Smooth muscle cell (in vitro differentiated cells): ENCODE measurements around the gene TIAM1. TPM values are rescaled to one million over a fixed set of nuclear protein-coding genes. Genes with fewer than 3 reads are reported as not detected.

Experiments used
- DNase-seq: peaks from one replicate; lab custom pipeline; 2025; ENCODE audit not compliant: unreplicated experiment; lab: John Stamatoyannopoulos, UW
- H2AFZ ChIP-seq: fragments of 200-600 bp; sonication (generic); 2 replicates; pipeline ENCODE4 v1.6.0; 2016; ENCODE audit warnings: antibody characterized with exemption, low read depth, mild to moderate bottlenecking
- H3F3A ChIP-seq: fragments of 200-600 bp; sonication (generic); 2 replicates; pipeline ENCODE4 v1.6.0; 2017; ENCODE audit warnings: antibody characterized with exemption, low read depth
- H3K27ac ChIP-seq: fragments of 200-600 bp; sonication (generic); 2 replicates; pipeline ENCODE4 v1.5.1; 2016; ENCODE audit warnings: low read depth, mild to moderate bottlenecking
- H3K27me3 ChIP-seq: fragments of 200-600 bp; sonication (generic); 2 replicates; pipeline ENCODE4 v1.6.1; 2016; ENCODE audit warnings: low read depth, mild to moderate bottlenecking
- H3K36me3 ChIP-seq: fragments of 200-600 bp; sonication (generic); 2 replicates; pipeline ENCODE4 v1.5.1; 2016; ENCODE audit warnings: low read depth
- H3K4me1 ChIP-seq: fragments of 200-600 bp; sonication (generic); 2 replicates; pipeline ENCODE4 v1.5.1; 2016; ENCODE audit warnings: low read depth
- H3K4me2 ChIP-seq: fragments of 200-600 bp; sonication (generic); 2 replicates; pipeline ENCODE4 v1.6.0; 2016; ENCODE audit warnings: mild to moderate bottlenecking
- H3K4me3 ChIP-seq: fragments of 200-600 bp; sonication (generic); 2 replicates; pipeline ENCODE4 v1.5.1; 2016; ENCODE audit warnings: mild to moderate bottlenecking
- H3K79me2 ChIP-seq: fragments of 200-600 bp; sonication (generic); 2 replicates; pipeline ENCODE4 v1.6.0; 2016; ENCODE audit warnings: low read depth, mild to moderate bottlenecking
- H3K9ac ChIP-seq: fragments of 200-600 bp; sonication (generic); 2 replicates; pipeline ENCODE4 v1.6.0; 2016; ENCODE audit warnings: low read depth
- H3K9me3 ChIP-seq: fragments of 200-600 bp; sonication (generic); replicated peaks from 2 replicates; pipeline ENCODE4 v1.5.1; 2016; ENCODE audit warnings: low read depth
- H4K20me1 ChIP-seq: fragments of 200-600 bp; sonication (generic); 2 replicates; pipeline ENCODE4 v1.6.0; 2016; ENCODE audit warnings: low read depth
- CTCF ChIP-seq: fragments of 200-600 bp; sonication (generic); IDR thresholded peaks from 2 replicates; pipeline ENCODE4 v1.5.1; 2017; ENCODE audit warnings: borderline replicate concordance, mild to moderate bottlenecking, antibody characterized with exemption; ENCODE audit not compliant: insufficient read depth, poor library complexity, severe bottlenecking
- WGBS: methylation state at CpG from one replicate; pipeline ENCODE4 v1.1.7; 2016; ENCODE audit warnings: low lambda C conversion rate; 5-methylcytosine and 5-hydroxymethylcytosine counted together
- polyA plus RNA-seq: library from polyadenylated mRNA; unstranded; fragments of >200 nt; fragmentation: Nextera tagmentation; extraction: Ambion mirVana; gene quantifications from 2 replicates; pipeline ENCODE4 v1.2.1, GENCODE V29; 2016
- total RNA-seq: library from RNA; depleted of rRNA; stranded (reverse); fragments of >200 nt; gene quantifications from 2 replicates; pipeline ENCODE4 v1.2.3, GENCODE V29; 2014

TIAM1 gene
- total and polyA plus RNA-seq, 2 experiments from 2014 or later: 3.2 to 12.9 TPM

- no peaks in the 10 kb centered on the region for H3K36me3 ChIP-seq
- peak overlapping the region; percentile 26 for H3K4me2 ChIP-seq
- H3K4me3 ChIP-seq: no peak overlapping the region
- H4K20me1 ChIP-seq: no peaks in the 10 kb centered on the region
- DNase-seq: no peak
- H3K4me1 ChIP-seq: no peaks in the 10 kb centered on the region
- no peak overlapping the region for H2AFZ ChIP-seq
- TF ChIP-seq CTCF: no peak
- peak overlapping the region; percentile 78 for H3K27ac ChIP-seq
- H3K27me3 ChIP-seq: no peaks in the 10 kb centered on the region
- no peaks in the 10 kb centered on the region for H3K9me3 ChIP-seq
- no peaks in the 10 kb centered on the region for H3K79me2 ChIP-seq
- H3F3A ChIP-seq: no peaks in the 10 kb centered on the region
- peak overlapping the region; percentile 3 for H3K9ac ChIP-seq
Measured at GRCh38 chr21:31293986-31294385, 50.1 kb downstream of the TIAM1 start.

- no peak overlapping the region for H2AFZ ChIP-seq
- no peaks in the 10 kb centered on the region for H3K27me3 ChIP-seq
- no peaks in the 10 kb centered on the region for H3F3A ChIP-seq
- no peaks in the 10 kb centered on the region for H4K20me1 ChIP-seq
- DNase-seq: no peak
- no peak overlapping the region for H3K9ac ChIP-seq
- H3K79me2 ChIP-seq: no peaks in the 10 kb centered on the region
- WGBS: 96% methylated on average over 5 of the region's 5 CpGs
- H3K36me3 ChIP-seq: no peaks in the 10 kb centered on the region
- no peak overlapping the region for H3K27ac ChIP-seq
- H3K4me2 ChIP-seq: no peak overlapping the region
- no peak overlapping the region for H3K4me3 ChIP-seq
- no peaks in the 10 kb centered on the region for H3K4me1 ChIP-seq
- no peak for TF ChIP-seq CTCF
- H3K9me3 ChIP-seq: no peaks in the 10 kb centered on the region
Measured at GRCh38 chr21:31290765-31291164, 53.3 kb downstream of the TIAM1 start.

- no peak overlapping the region for H3K4me3 ChIP-seq
- H3F3A ChIP-seq: no peaks in the 10 kb centered on the region
- no peaks in the 10 kb centered on the region for H3K4me1 ChIP-seq
- TF ChIP-seq CTCF: no peak
- H3K27ac ChIP-seq: no peak overlapping the region
- H4K20me1 ChIP-seq: no peaks in the 10 kb centered on the region
- H3K36me3 ChIP-seq: no peaks in the 10 kb centered on the region
- H3K9ac ChIP-seq: no peak overlapping the region
- no peaks in the 10 kb centered on the region for H3K27me3 ChIP-seq
- no peak overlapping the region for H3K4me2 ChIP-seq
- H3K9me3 ChIP-seq: no peaks in the 10 kb centered on the region
- DNase-seq: no peak
- peaks cover 5% of the 10 kb centered on the region for H3K79me2 ChIP-seq
- H2AFZ ChIP-seq: no peak overlapping the region
- 87% methylated on average over 4 of the region's 4 CpGs for WGBS
Measured at GRCh38 chr21:31289702-31290101, 54.4 kb downstream of the TIAM1 start.

- no peaks in the 10 kb centered on the region for H3K36me3 ChIP-seq
- no peak overlapping the region for H2AFZ ChIP-seq
- 97% methylated on average over 3 of the region's 3 CpGs for WGBS
- peaks cover under 1% of the 10 kb centered on the region for H3F3A ChIP-seq
- peaks cover 5% of the 10 kb centered on the region for H3K79me2 ChIP-seq
- TF ChIP-seq CTCF: no peak
- H3K4me2 ChIP-seq: no peak overlapping the region
- no peak for DNase-seq
- H3K9ac ChIP-seq: no peak overlapping the region
- H4K20me1 ChIP-seq: no peaks in the 10 kb centered on the region
- H3K4me1 ChIP-seq: no peaks in the 10 kb centered on the region
- H3K27me3 ChIP-seq: no peaks in the 10 kb centered on the region
- no peaks in the 10 kb centered on the region for H3K9me3 ChIP-seq
- no peak overlapping the region for H3K4me3 ChIP-seq
- H3K27ac ChIP-seq: no peak overlapping the region
Measured at GRCh38 chr21:31288191-31288590, 55.9 kb downstream of the TIAM1 start.
